ENCODE measurements around the gene CNGB1. TPM values are rescaled to one million over a fixed set of nuclear protein-coding genes. Genes with fewer than 3 reads are reported as not detected.

The CNGB1 gene
- total and polyA plus RNA-seq, 2 of the 13 experiments (the other 11 are each of a cell fraction or from before 2014, with no cell fraction given), result 0.02 to 0.15 TPM

DNA sequence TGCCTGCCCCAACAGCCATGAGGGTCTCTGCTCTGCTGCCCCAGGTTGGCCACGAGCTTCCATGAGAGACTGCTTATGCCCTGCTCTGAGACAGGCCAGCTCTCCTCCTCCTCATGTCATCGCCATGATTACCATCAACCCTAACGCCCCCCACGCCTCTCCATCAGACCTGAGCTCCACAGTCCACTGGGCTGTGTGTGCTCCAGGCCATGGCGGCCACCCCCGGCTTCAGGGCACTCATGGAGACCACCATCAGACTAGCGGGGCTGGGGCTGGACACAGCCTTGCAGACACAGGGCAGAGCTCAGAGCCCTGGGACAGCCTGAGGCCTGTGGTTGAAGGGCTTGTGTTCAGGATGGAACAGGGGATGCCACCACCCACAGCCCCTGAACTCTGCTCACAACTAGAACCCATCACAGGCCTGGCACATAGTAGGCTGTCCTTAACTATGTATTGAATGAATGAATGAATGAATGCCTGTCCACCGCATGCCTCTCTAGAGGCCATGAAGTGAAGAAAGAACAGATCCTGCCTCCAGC lies 14.6 kb downstream of the CNGB1 start (continued):
- TF ChIP-seq, protein P1, sequence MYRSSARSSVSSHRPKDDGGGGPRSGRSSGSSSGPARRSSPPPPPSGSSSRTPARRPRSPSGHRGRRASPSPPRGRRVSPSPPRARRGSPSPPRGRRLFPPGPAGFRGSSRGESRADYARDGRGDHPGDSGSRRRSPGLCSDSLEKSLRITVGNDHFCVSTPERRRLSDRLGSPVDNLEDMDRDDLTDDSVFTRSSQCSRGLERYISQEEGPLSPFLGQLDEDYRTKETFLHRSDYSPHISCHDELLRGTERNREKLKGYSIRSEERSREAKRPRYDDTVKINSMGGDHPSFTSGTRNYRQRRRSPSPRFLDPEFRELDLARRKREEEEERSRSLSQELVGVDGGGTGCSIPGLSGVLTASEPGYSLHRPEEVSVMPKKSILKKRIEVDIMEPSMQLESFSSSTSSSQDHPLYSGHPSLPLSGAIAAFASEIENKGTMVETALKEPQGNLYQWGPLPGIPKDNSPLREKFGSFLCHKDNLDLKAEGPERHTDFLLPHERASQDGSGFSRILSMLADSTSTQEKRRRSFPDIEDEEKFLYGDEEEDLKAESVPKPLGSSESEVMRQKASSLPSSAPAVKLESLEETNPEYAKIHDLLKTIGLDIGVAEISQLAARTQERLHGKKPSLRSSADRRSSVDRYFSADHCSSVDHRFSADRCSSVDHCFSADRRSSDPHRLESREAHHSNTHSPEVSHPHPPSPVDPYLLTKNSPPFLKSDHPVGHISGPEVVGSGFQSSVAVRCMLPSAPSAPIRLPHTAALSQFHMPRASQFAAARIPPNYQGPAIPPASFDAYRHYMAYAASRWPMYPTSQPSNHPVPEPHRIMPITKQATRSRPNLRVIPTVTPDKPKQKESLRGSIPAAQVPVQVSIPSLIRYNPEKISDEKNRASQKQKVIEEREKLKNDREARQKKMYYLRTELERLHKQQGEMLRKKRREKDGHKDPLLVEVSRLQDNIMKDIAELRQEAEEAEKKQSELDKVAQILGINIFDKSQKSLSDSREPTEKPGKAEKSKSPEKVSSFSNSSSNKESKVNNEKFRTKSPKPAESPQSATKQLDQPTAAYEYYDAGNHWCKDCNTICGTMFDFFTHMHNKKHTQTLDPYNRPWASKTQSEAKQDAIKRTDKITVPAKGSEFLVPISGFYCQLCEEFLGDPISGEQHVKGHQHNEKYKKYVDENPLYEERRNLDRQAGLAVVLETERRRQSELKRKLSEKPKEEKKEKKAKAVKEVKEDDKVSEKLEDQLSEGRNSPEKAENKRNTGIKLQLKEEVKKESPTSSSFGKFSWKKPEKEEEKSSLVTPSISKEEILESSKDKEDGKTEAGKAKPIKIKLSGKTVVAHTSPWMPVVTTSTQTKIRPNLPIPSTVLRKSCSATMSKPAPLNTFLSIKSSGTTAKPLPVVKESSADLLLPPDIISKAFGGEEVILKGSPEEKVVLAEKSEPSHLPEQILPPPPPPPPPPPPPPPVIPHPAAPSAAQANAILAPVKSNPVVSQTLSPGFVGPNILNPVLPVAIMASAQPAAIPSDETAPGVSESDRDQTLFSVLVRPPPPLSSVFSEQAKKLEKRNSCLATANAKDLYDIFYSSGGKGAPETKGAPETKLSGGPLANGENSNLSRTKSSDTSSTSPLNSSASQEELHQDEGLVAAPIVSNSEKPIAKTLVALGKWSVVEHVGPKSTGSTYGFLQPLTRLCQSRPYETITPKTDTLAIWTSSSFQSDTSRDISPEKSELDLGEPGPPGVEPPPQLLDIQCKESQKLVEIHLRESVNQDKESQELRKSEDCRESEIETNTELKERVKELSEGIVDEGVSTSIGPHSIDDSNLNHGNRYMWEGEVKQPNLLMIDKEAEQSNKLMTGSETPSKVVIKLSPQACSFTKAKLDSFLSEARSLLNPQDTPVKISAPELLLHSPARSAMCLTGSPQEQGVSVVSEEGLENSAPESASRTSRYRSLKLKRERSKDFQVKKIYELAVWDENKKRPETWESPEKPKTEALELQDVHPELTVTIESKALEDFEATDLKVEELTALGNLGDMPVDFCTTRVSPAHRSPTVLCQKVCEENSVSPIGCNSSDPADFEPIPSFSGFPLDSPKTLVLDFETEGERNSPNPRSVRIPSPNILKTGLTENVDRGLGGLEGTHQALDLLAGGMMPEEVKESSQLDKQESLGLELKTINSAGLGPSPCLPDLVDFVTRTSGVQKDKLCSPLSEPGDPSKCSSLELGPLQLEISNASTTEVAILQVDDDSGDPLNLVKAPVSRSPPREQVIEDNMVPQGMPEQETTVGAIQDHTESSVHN (CRISPR knock-in tag; IDR thresholded peaks at IDR 0.05), result no peak

GRCh38 chr16:57955572-57956188 lies 15.2 kb downstream of the CNGB1 start:
- no peak overlapping the region for H2AFZ ChIP-seq (ENCODE audit: low read length)
- no peak for FAIRE-seq
- peak overlapping the region; percentile 82 for H3K4me2 ChIP-seq (ENCODE audit: low read depth, low read length)
- peaks cover 5 to 47% of the 10 kb centered on the region in 2 experiments; a peak in 4 of 5 replicates for H3K27me3 ChIP-seq (ENCODE audit: control insufficient read depth in 1 of 2, insufficient read depth in 2 of 2, low read length in 2 of 2)
- POLR2A ChIA-PET, result no interaction called here
- no peaks in the 10 kb centered on the region for H3K36me3 ChIP-seq (replicated peaks in 1 of 2; ENCODE audit: control insufficient read depth in 1 of 2, insufficient read depth in 2 of 2, low read length in 2 of 2)
- H3K9me3 ChIP-seq (ENCODE audit: low read length), result no peaks in the 10 kb centered on the region
- intact Hi-C loops (cut with micrococcal nuclease; ENCODE audit: unreplicated experiment) (no loop called here), in situ Hi-C loops (cut with HindIII; ENCODE audit: extremely low pct_ligation_motif_present, low pct_unique_long_range_greater_than_20kb) (no loop called here)
- no TSS peak for BruUV-seq (replicated peaks)
- no peaks in the 10 kb centered on the region for H4K20me1 ChIP-seq (ENCODE audit: insufficient read depth, low read length)
- H3K79me2 ChIP-seq (ENCODE audit: insufficient read depth, low read length), result no peaks in the 10 kb centered on the region
- ATAC-seq, result peak; percentile 70
- CTCF ChIA-PET (ENCODE audit: low intra/inter-chr PET ratio, low total read pairs), result no interaction called here
- H3K4me3 ChIP-seq (replicated peaks in 1 of 3; ENCODE audit: insufficient read depth in 1 of 3, low read depth in 2 of 3, low read length in 3 of 3), result peak overlapping the region; percentile 21 to 61 (median 30); a peak in 3 of 6 replicates
- H3K9ac ChIP-seq (ENCODE audit: insufficient read depth, low read depth, low read length), result peak overlapping the region; percentile 32; the same call in 1 of the 2 replicates
- DNase-seq (ENCODE audit: low spot score), result no peak
- peaks cover 30% of the 10 kb centered on the region for H3K4me1 ChIP-seq (ENCODE audit: insufficient read depth, low read length)
- no peak overlapping the region for H3K27ac ChIP-seq (ENCODE audit: extremely low read length, insufficient read depth, low read length)
- WGBS (ENCODE audit: low lambda C conversion rate), result 16% methylated on average over 8 of the region's 12 CpGs
- TF ChIP-seq, protein P2, sequence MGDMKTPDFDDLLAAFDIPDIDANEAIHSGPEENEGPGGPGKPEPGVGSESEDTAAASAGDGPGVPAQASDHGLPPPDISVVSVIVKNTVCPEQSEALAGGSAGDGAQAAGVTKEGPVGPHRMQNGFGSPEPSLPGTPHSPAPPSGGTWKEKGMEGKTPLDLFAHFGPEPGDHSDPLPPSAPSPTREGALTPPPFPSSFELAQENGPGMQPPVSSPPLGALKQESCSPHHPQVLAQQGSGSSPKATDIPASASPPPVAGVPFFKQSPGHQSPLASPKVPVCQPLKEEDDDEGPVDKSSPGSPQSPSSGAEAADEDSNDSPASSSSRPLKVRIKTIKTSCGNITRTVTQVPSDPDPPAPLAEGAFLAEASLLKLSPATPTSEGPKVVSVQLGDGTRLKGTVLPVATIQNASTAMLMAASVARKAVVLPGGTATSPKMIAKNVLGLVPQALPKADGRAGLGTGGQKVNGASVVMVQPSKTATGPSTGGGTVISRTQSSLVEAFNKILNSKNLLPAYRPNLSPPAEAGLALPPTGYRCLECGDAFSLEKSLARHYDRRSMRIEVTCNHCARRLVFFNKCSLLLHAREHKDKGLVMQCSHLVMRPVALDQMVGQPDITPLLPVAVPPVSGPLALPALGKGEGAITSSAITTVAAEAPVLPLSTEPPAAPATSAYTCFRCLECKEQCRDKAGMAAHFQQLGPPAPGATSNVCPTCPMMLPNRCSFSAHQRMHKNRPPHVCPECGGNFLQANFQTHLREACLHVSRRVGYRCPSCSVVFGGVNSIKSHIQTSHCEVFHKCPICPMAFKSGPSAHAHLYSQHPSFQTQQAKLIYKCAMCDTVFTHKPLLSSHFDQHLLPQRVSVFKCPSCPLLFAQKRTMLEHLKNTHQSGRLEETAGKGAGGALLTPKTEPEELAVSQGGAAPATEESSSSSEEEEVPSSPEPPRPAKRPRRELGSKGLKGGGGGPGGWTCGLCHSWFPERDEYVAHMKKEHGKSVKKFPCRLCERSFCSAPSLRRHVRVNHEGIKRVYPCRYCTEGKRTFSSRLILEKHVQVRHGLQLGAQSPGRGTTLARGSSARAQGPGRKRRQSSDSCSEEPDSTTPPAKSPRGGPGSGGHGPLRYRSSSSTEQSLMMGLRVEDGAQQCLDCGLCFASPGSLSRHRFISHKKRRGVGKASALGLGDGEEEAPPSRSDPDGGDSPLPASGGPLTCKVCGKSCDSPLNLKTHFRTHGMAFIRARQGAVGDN (CRISPR knock-in tag; IDR thresholded peaks at IDR 0.05), result peak; percentile 46
- TF ChIP-seq CREB1 (IDR thresholded peaks at IDR 0.05) (no peak), CREB1 (CRISPR knock-in tag; IDR thresholded peaks at IDR 0.05) (no peak), HDAC1 (CRISPR knock-in tag; IDR thresholded peaks at IDR 0.05) (0 out of 2 replicates have a peak, but pooled peaks have one; percentile 28), HNRNPL (IDR thresholded peaks at IDR 0.05; ENCODE audit: low read depth, low read length) (peak; percentile 71; the same call in 1 of the 2 replicates), ZNF670 (CRISPR knock-in tag; IDR thresholded peaks at IDR 0.05; ENCODE audit: borderline replicate concordance) (0 out of 2 replicates have a peak, but pooled peaks have one; percentile 27), ZNF549 (CRISPR knock-in tag; IDR thresholded peaks at IDR 0.05) (no peak)

All from HepG2 (cell line).